DOHH2 (cell line): Measurements from ENCODE around the gene PIP5K1C.

Source experiments
- CTCF ChIP-seq: fragments of 200-600 bp; sonication (generic); IDR thresholded peaks from one replicate; pipeline ENCODE4 v1.5.1; 2014; ENCODE audit warnings: antibody characterized with exemption, mild to moderate bottlenecking, low read depth, low read length; ENCODE audit not compliant: poor library complexity, severe bottlenecking
- EZH2phosphoT487 ChIP-seq: fragments of 200-600 bp; sonication (generic); IDR thresholded peaks from 2 replicates; pipeline ENCODE4 v1.6.1; 2017; ENCODE audit warnings: borderline replicate concordance, mild to moderate bottlenecking, antibody characterized with exemption, low read length, moderate library complexity, mixed read lengths

DNA sequence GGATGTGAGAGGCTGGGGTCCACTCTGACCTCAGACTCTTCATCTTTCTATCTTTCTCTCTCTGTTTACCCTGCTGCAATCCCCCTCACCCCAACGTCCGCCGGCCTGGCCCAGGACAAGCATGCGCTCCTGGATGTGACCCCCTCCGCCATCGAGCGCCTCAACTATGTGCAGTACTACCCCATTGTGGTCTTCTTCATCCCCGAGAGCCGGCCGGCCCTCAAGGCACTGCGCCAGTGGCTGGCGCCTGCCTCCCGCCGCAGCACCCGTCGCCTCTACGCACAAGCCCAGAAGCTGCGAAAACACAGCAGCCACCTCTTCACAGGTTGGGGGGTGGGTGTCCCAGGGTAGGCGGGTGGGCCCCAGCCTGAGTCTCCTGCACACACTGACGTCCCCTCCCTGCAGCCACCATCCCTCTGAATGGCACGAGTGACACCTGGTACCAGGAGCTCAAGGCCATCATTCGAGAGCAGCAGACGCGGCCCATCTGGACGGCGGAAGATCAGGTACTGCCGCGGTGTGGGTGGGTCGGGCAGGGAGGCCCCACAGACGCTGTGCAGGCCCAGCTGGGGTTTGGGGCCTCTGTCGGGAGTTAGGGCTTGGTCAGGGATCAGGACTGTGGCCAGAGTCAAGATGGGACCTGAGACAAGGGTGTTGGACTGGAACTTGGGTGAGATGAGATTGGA is 46.2 kb upstream of the PIP5K1C start:
- TF ChIP-seq CTCF (no peak), EZH2phosphoT487 (no peak)
